ENCODE measurements around the gene HABP2. TPM values are rescaled to one million over a fixed set of nuclear protein-coding genes. Genes with fewer than 3 reads are reported as not detected.

The HABP2 gene
- total and polyA plus RNA-seq, 2 of the 4 experiments (the other 2 are of a cell fraction): not detected

DNA sequence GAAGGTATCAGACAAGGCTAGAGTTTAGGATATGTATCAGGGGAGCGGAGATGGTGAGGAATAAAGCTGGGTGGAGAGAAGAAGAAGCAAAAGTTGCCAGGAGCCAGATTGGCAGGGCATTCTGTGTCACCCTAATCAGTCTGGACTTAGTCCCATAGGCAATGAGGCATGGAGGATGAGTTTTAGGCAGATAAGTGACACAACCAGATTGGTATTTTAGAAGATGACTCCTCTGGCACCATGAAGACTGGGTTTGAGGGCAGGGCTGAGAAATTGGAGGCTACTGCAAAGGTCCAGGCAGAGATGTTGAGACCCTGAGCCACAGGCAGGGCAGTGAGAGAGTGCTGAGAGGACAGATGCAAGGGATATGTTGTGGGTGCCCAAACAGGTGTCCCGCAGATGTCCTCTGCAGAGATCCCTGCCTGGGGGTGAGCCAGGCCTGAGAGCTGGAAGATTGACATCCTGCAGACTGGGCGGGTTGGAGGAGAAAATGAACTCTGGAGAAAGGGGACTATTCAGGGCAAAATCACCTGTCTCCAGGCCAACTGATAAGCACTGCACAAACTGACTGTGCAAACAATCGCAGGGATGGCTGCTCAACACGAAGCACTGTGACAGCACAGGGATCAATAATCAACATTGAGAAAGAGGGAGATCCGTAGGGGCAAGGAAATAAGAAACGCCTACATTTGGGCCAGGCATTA, 11.9 kb upstream of the HABP2 start:
- Histone ChIP-seq H3K14ac (replicated peaks; ENCODE audit: low read depth, low read length) (no peak overlapping the region), H3K27me3 (ENCODE audit: control insufficient read depth, insufficient read depth, low read length) (no peaks in the 10 kb centered on the region), H3K56ac (ENCODE audit: extremely low read depth, insufficient read depth, low read length) (no peak overlapping the region), H3K23ac (ENCODE audit: low read depth, low read length) (no peak overlapping the region), H3K4ac (ENCODE audit: low read depth, low read length) (no peak overlapping the region), H3K9me1 (ENCODE audit: insufficient read depth, low read length) (no peaks in the 10 kb centered on the region), H3K4me2 (ENCODE audit: low read depth, low read length) (no peak overlapping the region), H3K9me3 (ENCODE audit: control insufficient read depth, insufficient read depth, low read length) (no peaks in the 10 kb centered on the region), H4K20me1 (ENCODE audit: insufficient read depth, low read length) (no peaks in the 10 kb centered on the region), H3K9ac (ENCODE audit: low read depth, low read length) (no peak overlapping the region), H4K5ac (ENCODE audit: low read depth, low read length) (no peak overlapping the region), H2BK120ac (ENCODE audit: low read depth, low read length) (no peak overlapping the region), H3K27ac (ENCODE audit: insufficient read depth, low read length) (no peak overlapping the region), H3K4me1 (ENCODE audit: control insufficient read depth, insufficient read depth, low read length) (no peaks in the 10 kb centered on the region), H2AK9ac (replicated peaks; ENCODE audit: low read depth, low read length, poor library complexity) (no peak overlapping the region), H2BK20ac (ENCODE audit: low read depth, low read length) (no peak overlapping the region), H3K36me3 (ENCODE audit: control insufficient read depth, insufficient read depth, low read length) (no peaks in the 10 kb centered on the region), H2BK5ac (ENCODE audit: low read depth, low read length, poor library complexity, severe bottlenecking) (no peak overlapping the region), H3K79me1 (ENCODE audit: low read depth in 1 of 2, low read length in 2 of 2) (no peaks in the 10 kb centered on the region), H3K18ac (ENCODE audit: low read depth, low read length) (no peak overlapping the region), H2AFZ (replicated peaks; ENCODE audit: low read length, poor library complexity) (no peak overlapping the region), H4K8ac (ENCODE audit: low read depth in 2 of 2, low read length in 2 of 2) (no peak overlapping the region), H3K4me3 (ENCODE audit: insufficient read depth, low read depth, low read length) (no peak overlapping the region), H4K91ac (ENCODE audit: insufficient read depth, low read depth, low read length) (no peak overlapping the region), H2BK15ac (ENCODE audit: low read depth, low read length) (no peak overlapping the region), H2AK5ac (ENCODE audit: low read depth, low read length) (no peak overlapping the region)
- CTCF ChIA-PET: no interaction called here
- in situ Hi-C loops (cut with MboI; ENCODE audit: low sequenced_read_pairs) (no loop called here), intact Hi-C loops (cut with micrococcal nuclease) (no loop called here), dilution Hi-C loops (cut with HindIII; ENCODE audit: low sequenced_read_pairs, unreplicated experiment) (no loop called here)
- ATAC-seq (ENCODE audit: low read depth): no peak
- 76% methylated on average over 2 of the region's 7 CpGs; no CpG with 5 or more reads in 1 of the 2 experiments for WGBS, 2 experiments (ENCODE audit: extremely low coverage in 2 of 2, insufficient read length in 1 of 2)
- BruUV-seq (replicated peaks): no TSS peak
- POLR2A ChIA-PET (ENCODE audit: unreplicated experiment): no interaction called here
- TF ChIP-seq RFX5 (IDR thresholded peaks at IDR 0.05; ENCODE audit: low read depth, low read length): no peak
- no peak for DNase-seq

All from IMR-90 (cell line).